GM19351 (cell line): ENCODE results near the gene CLN6.
"Not testable (repeated sequence)": the region's sequence is repeated elsewhere in the genome, so short reads cannot be mapped to it uniquely, and the experiment has no call there.

ENCODE experiments used
- ATAC-seq: cut with Tn5 transposase; IDR thresholded peaks from one replicate; pipeline ENCODE4 v1.9.1; 2021; ENCODE audit warnings: mild to moderate bottlenecking, moderate library complexity; ENCODE audit not compliant: unreplicated experiment

The CLN6 gene

GRCh38 chr15:68192117-68192516 is 37.4 kb downstream of the CLN6 start:
- no peak for ATAC-seq

GRCh38 chr15:68191555-68191954 is 38.0 kb downstream of the CLN6 start:
- no peak for ATAC-seq

GRCh38 chr15:68190048-68190447 is 39.5 kb downstream of the CLN6 start:
- ATAC-seq: no peak

- no peak for ATAC-seq
These were observed 40.9 kb downstream of the CLN6 start for GRCh38 chr15:68188647-68189046.

- no peak for ATAC-seq
These were observed 42.0 kb downstream of the CLN6 start for GRCh38 chr15:68187559-68187958.

GRCh38 chr15:68186671-68187397 is 42.7 kb downstream of the CLN6 start:
- ATAC-seq: no peak

GRCh38 chr15:68184616-68185480 is 44.7 kb downstream of the CLN6 start:
- ATAC-seq: no peak

GRCh38 chr15:68183616-68184315 is 45.8 kb downstream of the CLN6 start:
- no peak for ATAC-seq

GRCh38 chr15:68177742-68178141 is 51.8 kb downstream of the CLN6 start:
- no peak for ATAC-seq

GRCh38 chr15:68176601-68177000 is 52.9 kb downstream of the CLN6 start:
- no peak for ATAC-seq

GRCh38 chr15:68175526-68175925 is 54.0 kb downstream of the CLN6 start:
- ATAC-seq: no peak

GRCh38 chr15:68173119-68173518 is 56.4 kb downstream of the CLN6 start:
- no peak for ATAC-seq

GRCh38 chr15:68172037-68172436 is 57.5 kb downstream of the CLN6 start:
- ATAC-seq: not testable (repeated sequence)

GRCh38 chr15:68166847-68167246 is 62.7 kb downstream of the CLN6 start:
- ATAC-seq: no peak

- ATAC-seq: no peak
These were observed 66.3 kb downstream of the CLN6 start for GRCh38 chr15:68163191-68163590.

GRCh38 chr15:68158046-68158628 is 71.4 kb downstream of the CLN6 start:
- ATAC-seq: no peak

- no peak for ATAC-seq
These were observed 72.5 kb downstream of the CLN6 start for GRCh38 chr15:68157074-68157473.
